GM18520 (cell line): Measurements from ENCODE around the gene BBIP1.
"Not testable (repeated sequence)": the region's sequence is repeated elsewhere in the genome, so short reads cannot be mapped to it uniquely, and the experiment has no call there.

Experiments
- ATAC-seq: cut with Tn5 transposase; IDR thresholded peaks from one replicate; pipeline ENCODE4 v1.9.1; 2021; ENCODE audit not compliant: unreplicated experiment

The BBIP1 gene

GRCh38 chr10:110885932-110886674 is 32.9 kb downstream of the BBIP1 start:
- ATAC-seq = no peak

GRCh38 chr10:110883924-110884323 is 35.1 kb downstream of the BBIP1 start:
- no peak for ATAC-seq

- ATAC-seq = no peak
Observed at GRCh38 chr10:110881905-110882304, 37.1 kb downstream of the BBIP1 start.

- no peak for ATAC-seq
Observed at GRCh38 chr10:110881247-110881646, 37.7 kb downstream of the BBIP1 start.

- no peak for ATAC-seq
Observed at GRCh38 chr10:110880012-110880411, 39.0 kb downstream of the BBIP1 start.

GRCh38 chr10:110876788-110877187 is 42.2 kb downstream of the BBIP1 start:
- no peak for ATAC-seq

GRCh38 chr10:110876000-110876399 is 43.0 kb downstream of the BBIP1 start:
- no peak for ATAC-seq

- no peak for ATAC-seq
Observed at GRCh38 chr10:110873951-110874350, 45.0 kb downstream of the BBIP1 start.

- ATAC-seq = no peak
Observed at GRCh38 chr10:110872984-110873923, 45.7 kb downstream of the BBIP1 start.

- ATAC-seq = peak; percentile 20
Observed at GRCh38 chr10:110872145-110872983, 46.6 kb downstream of the BBIP1 start.

- peak; percentile 56 for ATAC-seq
Observed at GRCh38 chr10:110871298-110872084, 47.5 kb downstream of the BBIP1 start, which contains the start of gene PDCD4. Gene PDCD4, plus strand, starts transcription at chr10:110871928. Its CDS starts 4,100 bp downstream, at chr10:110876028.

GRCh38 chr10:110870823-110871297 is 48.1 kb downstream of the BBIP1 start:
- no peak for ATAC-seq

- ATAC-seq = no peak
Observed at GRCh38 chr10:110868981-110869380, 50.0 kb downstream of the BBIP1 start.

GRCh38 chr10:110867807-110868465 is 51.0 kb downstream of the BBIP1 start:
- ATAC-seq = no peak

GRCh38 chr10:110867011-110867806 is 51.8 kb downstream of the BBIP1 start:
- ATAC-seq = not testable (repeated sequence)

- ATAC-seq = peak; percentile 19
Observed at GRCh38 chr10:110865809-110866482, 53.0 kb downstream of the BBIP1 start.

GRCh38 chr10:110865186-110865808 is 53.7 kb downstream of the BBIP1 start:
- no peak for ATAC-seq
